ENCODE data around the gene LSG1. TPM values are rescaled to one million over a fixed set of nuclear protein-coding genes. Genes with fewer than 3 reads are reported as not detected.

The LSG1 gene
- total and polyA plus RNA-seq, 12 donors, result 12.5 to 56.0 (median 23.1) TPM

GRCh38 chr3:194715022-194715800, 43.2 kb upstream of the LSG1 start:
- Histone ChIP-seq H3K4me1 (replicated peaks in 1 of 2) (no peaks in the 10 kb centered on the region), H3K9me3 (replicated peaks in 1 of 3) (no peaks in the 10 kb centered on the region), H3K4me3 (no peak overlapping the region), H3K36me3 (replicated peaks in 1 of 2) (no peaks in the 10 kb centered on the region), H3K27me3 (no peaks in the 10 kb centered on the region), H3K27ac (no peak overlapping the region)
- no peak for DNase-seq
- intact Hi-C loops (cut with DNase I), result no loop called here
- TF ChIP-seq POLR2A (IDR thresholded peaks at IDR 0.05), result no peak
- TF ChIP-seq, protein P1, sequence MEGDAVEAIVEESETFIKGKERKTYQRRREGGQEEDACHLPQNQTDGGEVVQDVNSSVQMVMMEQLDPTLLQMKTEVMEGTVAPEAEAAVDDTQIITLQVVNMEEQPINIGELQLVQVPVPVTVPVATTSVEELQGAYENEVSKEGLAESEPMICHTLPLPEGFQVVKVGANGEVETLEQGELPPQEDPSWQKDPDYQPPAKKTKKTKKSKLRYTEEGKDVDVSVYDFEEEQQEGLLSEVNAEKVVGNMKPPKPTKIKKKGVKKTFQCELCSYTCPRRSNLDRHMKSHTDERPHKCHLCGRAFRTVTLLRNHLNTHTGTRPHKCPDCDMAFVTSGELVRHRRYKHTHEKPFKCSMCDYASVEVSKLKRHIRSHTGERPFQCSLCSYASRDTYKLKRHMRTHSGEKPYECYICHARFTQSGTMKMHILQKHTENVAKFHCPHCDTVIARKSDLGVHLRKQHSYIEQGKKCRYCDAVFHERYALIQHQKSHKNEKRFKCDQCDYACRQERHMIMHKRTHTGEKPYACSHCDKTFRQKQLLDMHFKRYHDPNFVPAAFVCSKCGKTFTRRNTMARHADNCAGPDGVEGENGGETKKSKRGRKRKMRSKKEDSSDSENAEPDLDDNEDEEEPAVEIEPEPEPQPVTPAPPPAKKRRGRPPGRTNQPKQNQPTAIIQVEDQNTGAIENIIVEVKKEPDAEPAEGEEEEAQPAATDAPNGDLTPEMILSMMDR (IDR thresholded peaks at IDR 0.05), result no peak
- 82 to 88% (median 85%) methylated on average over 8 of the region's 8 CpGs for WGBS, 4 donors

DNA sequence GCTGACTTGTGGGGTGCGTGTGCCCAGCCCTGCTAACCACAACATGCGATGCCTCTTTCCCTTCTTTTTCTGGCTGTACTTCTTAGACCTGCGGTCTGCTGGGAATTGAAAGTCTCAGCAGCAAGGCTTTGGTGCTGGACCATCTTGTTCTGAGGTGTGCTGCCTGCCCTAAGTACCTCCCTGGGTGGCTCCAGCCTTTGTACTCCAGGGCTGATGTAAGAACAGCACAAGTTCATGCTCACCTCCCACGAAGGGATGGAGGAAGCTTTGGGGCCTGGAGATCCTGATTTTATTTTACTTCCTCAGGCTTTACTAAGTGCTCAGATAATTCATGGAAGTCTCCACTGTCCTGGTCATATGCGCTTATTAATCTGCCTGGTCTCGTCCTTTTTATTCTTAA, 42.6 kb upstream of the LSG1 start:
- no peak for DNase-seq
- whole genome bisulfite sequencing, 4 donors, result 73 to 84% (median 79%) methylated on average over 6 of the region's 6 CpGs
- H3K27ac ChIP-seq, result no peak overlapping the region
- H3K4me3 ChIP-seq, result no peak overlapping the region
- no peaks in the 10 kb centered on the region for H3K27me3 ChIP-seq
- H3K36me3 ChIP-seq (replicated peaks in 1 of 2), result no peaks in the 10 kb centered on the region
- intact Hi-C loops (cut with DNase I), result no loop called here
- H3K4me1 ChIP-seq (replicated peaks in 1 of 2), result no peaks in the 10 kb centered on the region
- TF ChIP-seq POLR2A (IDR thresholded peaks at IDR 0.05), result no peak
- TF ChIP-seq, protein P1 (IDR thresholded peaks at IDR 0.05), result no peak
- H3K9me3 ChIP-seq (replicated peaks in 1 of 3), result no peaks in the 10 kb centered on the region

DNA sequence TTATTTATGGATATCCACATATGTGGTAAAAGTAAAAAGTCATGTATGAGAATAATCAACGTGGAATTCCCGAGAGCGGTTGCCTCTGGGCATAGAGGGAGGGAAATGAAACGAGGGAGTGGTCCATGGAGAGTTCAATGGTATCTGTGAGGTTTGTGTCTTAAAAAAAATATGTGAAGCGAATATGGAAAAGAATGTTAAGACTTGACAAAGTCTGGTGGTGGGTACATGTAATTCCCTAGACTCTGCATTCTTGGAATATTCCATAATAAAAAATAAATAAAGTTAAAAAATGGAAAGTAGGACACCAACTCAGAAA, 42.1 kb upstream of the LSG1 start:
- intact Hi-C loops (cut with DNase I), result no loop called here
- no peak overlapping the region for H3K4me3 ChIP-seq
- WGBS, 4 donors, result 77 to 85% (median 84%) methylated on average over 5 of the region's 5 CpGs
- no peaks in the 10 kb centered on the region for H3K4me1 ChIP-seq (replicated peaks in 1 of 2)
- no peaks in the 10 kb centered on the region for H3K9me3 ChIP-seq (replicated peaks in 1 of 3)
- H3K27ac ChIP-seq, result no peak overlapping the region
- TF ChIP-seq, protein P1 (IDR thresholded peaks at IDR 0.05), result no peak
- no peak for TF ChIP-seq POLR2A (IDR thresholded peaks at IDR 0.05)
- no peaks in the 10 kb centered on the region for H3K27me3 ChIP-seq
- no peaks in the 10 kb centered on the region for H3K36me3 ChIP-seq (replicated peaks in 1 of 2)
- no peak for DNase-seq

GRCh38 chr3:194713299-194714136, 41.5 kb upstream of the LSG1 start:
- WGBS, 4 donors, result 79 to 85% (median 82%) methylated on average over 9 of the region's 9 CpGs

More at GRCh38 chr3:194713299-194714136, 41.5 kb upstream of the LSG1 start:
- H3K27ac ChIP-seq, result no peak overlapping the region
- H3K36me3 ChIP-seq (replicated peaks in 1 of 2), result no peaks in the 10 kb centered on the region
- TF ChIP-seq, protein P1 (IDR thresholded peaks at IDR 0.05), result no peak
- TF ChIP-seq POLR2A (IDR thresholded peaks at IDR 0.05), result no peak
- no peaks in the 10 kb centered on the region for H3K27me3 ChIP-seq
- DNase-seq, result no peak
- H3K4me1 ChIP-seq (replicated peaks in 1 of 2), result no peaks in the 10 kb centered on the region
- intact Hi-C loops (cut with DNase I), result no loop called here
- H3K9me3 ChIP-seq (replicated peaks in 1 of 3), result no peaks in the 10 kb centered on the region
- H3K4me3 ChIP-seq, result no peak overlapping the region

Measured in adrenal gland (tissue), 12 donors.